CD4-positive, CD25-positive, alpha-beta regulatory T cell (primary cell): ENCODE results near the gene HAND1. TPM values are rescaled to one million over a fixed set of nuclear protein-coding genes. Genes with fewer than 3 reads are reported as not detected.
A peak's percentile ranks its signal among the peaks of the same experiment; 100 is the strongest.

Source experiments
- ATAC-seq, 2 donors: fragments of 150-1000 bp; cut with Tn5 transposase; one replicate each; pipeline ENCODE4 v1.10.0; 2021; ENCODE audit warnings: low read depth in 2 of 2, moderate number of reproducible peaks in 2 of 2, moderate library complexity in 1 of 2
- DNase-seq, 3 donors: peaks; one replicate each; pipeline versions ENCODE4 v3.0.0 to v3.0.0-alpha.2; 2012 to 2022; ENCODE audit warnings: mixed read lengths in 1 of 3
- H3K27ac ChIP-seq: one replicate; pipeline ENCODE4 v1.7.0; 2013; ENCODE audit warnings: mild to moderate bottlenecking, low read length; ENCODE audit not compliant: insufficient read depth, poor library complexity, severe bottlenecking
- H3K27me3 ChIP-seq: one replicate; pipeline ENCODE4 v1.7.0; 2013; ENCODE audit warnings: low read length; ENCODE audit not compliant: control insufficient read depth, insufficient read depth
- H3K36me3 ChIP-seq: one replicate; pipeline ENCODE4 v1.7.0; 2013; ENCODE audit warnings: mild to moderate bottlenecking, low read length, moderate library complexity; ENCODE audit not compliant: control insufficient read depth, insufficient read depth
- H3K4me1 ChIP-seq: 2 replicates; pipeline ENCODE4 v1.7.0; 2013; ENCODE audit warnings: mild to moderate bottlenecking, low read length; ENCODE audit not compliant: insufficient read depth, control insufficient read depth, poor library complexity, severe bottlenecking
- H3K4me3 ChIP-seq: one replicate; pipeline ENCODE4 v1.7.0; 2013; ENCODE audit warnings: low read depth, mild to moderate bottlenecking, low read length, moderate library complexity
- H3K9me3 ChIP-seq, 2 experiments: 1 replicate in 1 of 2; 2 replicates in 1 of 2; pipeline ENCODE4 v1.7.0; 2013; ENCODE audit warnings: low read length in 2 of 2, mild to moderate bottlenecking in 1 of 2, moderate library complexity in 1 of 2; ENCODE audit not compliant: control insufficient read depth in 2 of 2
- H3K27ac Mint-ChIP-seq, 3 donors: one replicate each; pipeline ENCODE4 v1.8.0; 2020 to 2022; ENCODE audit warnings: mild to moderate bottlenecking in 3 of 3, mixed read lengths in 3 of 3, moderate library complexity in 2 of 3
- H3K27me3 Mint-ChIP-seq: one replicate; pipeline ENCODE4 v1.8.0; 2022; ENCODE audit warnings: mild to moderate bottlenecking, mixed read lengths
- H3K36me3 Mint-ChIP-seq: one replicate; pipeline ENCODE4 v1.8.0; 2020; ENCODE audit warnings: mixed read lengths
- H3K4me1 Mint-ChIP-seq, 4 donors: one replicate each; pipeline ENCODE4 v1.8.0; 2020 to 2022; ENCODE audit warnings: mixed read lengths in 4 of 4, mild to moderate bottlenecking in 1 of 4
- H3K4me3 Mint-ChIP-seq, 4 donors: one replicate each; pipeline ENCODE4 v1.8.0; 2020 to 2022; ENCODE audit warnings: mild to moderate bottlenecking in 4 of 4, mixed read lengths in 4 of 4, moderate library complexity in 3 of 4
- H3K9me3 Mint-ChIP-seq, 7 donors: one replicate each; pipeline ENCODE4 v1.8.0; 2020 to 2022; ENCODE audit warnings: mixed read lengths in 7 of 7, mild to moderate bottlenecking in 3 of 7, moderate library complexity in 2 of 7
- polyA plus RNA-seq, 4 donors: library from polyadenylated mRNA; unstranded; fragments of 300-500 nt; fragmentation: Illumina TruSeq; gene quantifications; one replicate each; pipeline ENCODE4 v1.2.3, GENCODE V29; 2021
- total RNA-seq: library from RNA; stranded (reverse); gene quantifications from one replicate; pipeline ENCODE4 v1.2.3, GENCODE V29; 2022

HAND1 gene
- total and polyA plus RNA-seq, 5 donors from 2014 or later = not detected

DNA sequence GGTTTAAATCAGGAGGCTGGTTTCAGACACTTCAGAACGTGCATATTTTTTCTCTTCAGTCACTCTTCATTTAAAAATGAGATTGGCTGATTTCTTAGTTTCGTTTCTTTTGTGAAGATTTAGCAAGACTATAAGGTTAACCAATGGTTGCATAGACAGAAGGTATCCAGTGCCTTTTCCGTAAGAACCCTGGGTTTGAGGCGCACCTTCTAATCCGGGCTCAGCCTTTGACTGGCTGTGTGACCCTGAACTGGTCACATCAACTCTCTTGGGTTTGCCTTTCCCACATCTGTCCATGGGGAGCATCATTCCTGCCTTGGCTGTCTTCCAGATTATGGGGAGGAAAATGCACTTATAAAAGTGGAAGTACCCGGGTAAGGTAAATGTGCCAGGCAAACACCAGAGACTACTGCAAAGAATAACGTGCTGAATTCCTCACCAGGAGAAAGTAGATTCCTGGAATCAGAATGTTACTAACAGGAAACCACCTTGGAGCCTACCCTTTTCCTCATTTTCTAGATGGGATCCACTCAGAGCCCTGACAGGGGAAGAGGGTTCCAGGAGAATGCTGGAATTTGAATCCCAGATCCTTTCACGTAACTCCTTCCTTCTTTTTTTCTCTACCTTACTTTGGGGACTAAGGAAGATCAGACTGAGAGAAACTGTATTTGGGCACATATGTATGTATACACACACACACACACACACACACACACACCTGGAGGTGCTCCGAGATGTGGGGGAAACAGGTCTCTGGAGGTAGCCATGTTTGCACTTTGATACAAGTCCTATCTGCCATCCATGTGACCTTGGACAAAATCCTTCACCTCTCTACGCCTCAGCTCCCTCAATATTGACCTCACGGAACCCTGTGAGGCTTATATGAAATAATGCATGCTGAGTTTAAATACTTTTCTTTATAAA is 6.8 kb downstream of the HAND1 start:
- H3K27ac Mint-ChIP-seq = no peak overlapping the region
- peaks cover 79% of the 10 kb centered on the region for H3K27me3 Mint-ChIP-seq
- H3K27ac ChIP-seq = no peak overlapping the region
- peaks cover 6 to 54% (median 35%) of the 10 kb centered on the region in 4 donors for H3K4me1 Mint-ChIP-seq
- H3K4me3 Mint-ChIP-seq = peak overlapping the region in 1 of 4 donors; percentile 2
- H3K36me3 ChIP-seq = no peaks in the 10 kb centered on the region
- peaks cover 38% of the 10 kb centered on the region for H3K4me1 ChIP-seq
- H3K9me3 Mint-ChIP-seq = peaks cover 0 to 8% (median 0%) of the 10 kb centered on the region in 7 donors
- peaks cover 47% of the 10 kb centered on the region for H3K27me3 ChIP-seq
- DNase-seq (no peak), ATAC-seq (no peak)
- no peaks in the 10 kb centered on the region for H3K9me3 ChIP-seq
- peak overlapping the region; percentile 8 for H3K4me3 ChIP-seq
- no peaks in the 10 kb centered on the region for H3K36me3 Mint-ChIP-seq

DNA sequence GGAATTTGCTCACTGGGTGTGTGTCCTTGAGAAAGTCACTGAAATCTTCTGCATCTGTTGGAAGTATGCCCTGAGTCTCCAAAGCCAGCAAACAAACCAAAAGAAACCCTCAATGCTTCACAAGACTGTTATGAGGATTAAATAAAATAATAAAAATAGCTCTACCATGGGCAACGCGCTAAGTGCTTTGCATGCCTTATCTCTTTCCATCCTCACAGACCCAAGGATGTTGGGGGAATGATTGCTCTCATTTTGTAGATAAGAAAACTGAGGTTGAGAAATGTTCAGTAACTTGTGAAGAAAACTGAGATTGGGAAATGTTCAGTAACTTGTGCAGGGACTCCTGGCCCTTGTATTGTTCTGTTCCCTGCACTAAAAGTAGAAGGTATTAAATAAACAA is 7.9 kb downstream of the HAND1 start:
- Mint-ChIP-seq H3K27me3 (peaks cover 69% of the 10 kb centered on the region), H3K36me3 (no peaks in the 10 kb centered on the region), H3K4me1 (peaks cover 6 to 46% (median 27%) of the 10 kb centered on the region in 4 donors), H3K9me3 (peaks cover 0 to 8% (median 0%) of the 10 kb centered on the region in 7 donors), H3K4me3 (no peak overlapping the region), H3K27ac (no peak overlapping the region)
- no peaks in the 10 kb centered on the region for H3K36me3 ChIP-seq
- H3K9me3 ChIP-seq = no peaks in the 10 kb centered on the region
- no peak overlapping the region for H3K4me3 ChIP-seq
- ATAC-seq (no peak), DNase-seq (no peak)
- H3K27ac ChIP-seq = no peak overlapping the region
- H3K27me3 ChIP-seq = peaks cover 45% of the 10 kb centered on the region
- H3K4me1 ChIP-seq = peaks cover 28% of the 10 kb centered on the region

DNA sequence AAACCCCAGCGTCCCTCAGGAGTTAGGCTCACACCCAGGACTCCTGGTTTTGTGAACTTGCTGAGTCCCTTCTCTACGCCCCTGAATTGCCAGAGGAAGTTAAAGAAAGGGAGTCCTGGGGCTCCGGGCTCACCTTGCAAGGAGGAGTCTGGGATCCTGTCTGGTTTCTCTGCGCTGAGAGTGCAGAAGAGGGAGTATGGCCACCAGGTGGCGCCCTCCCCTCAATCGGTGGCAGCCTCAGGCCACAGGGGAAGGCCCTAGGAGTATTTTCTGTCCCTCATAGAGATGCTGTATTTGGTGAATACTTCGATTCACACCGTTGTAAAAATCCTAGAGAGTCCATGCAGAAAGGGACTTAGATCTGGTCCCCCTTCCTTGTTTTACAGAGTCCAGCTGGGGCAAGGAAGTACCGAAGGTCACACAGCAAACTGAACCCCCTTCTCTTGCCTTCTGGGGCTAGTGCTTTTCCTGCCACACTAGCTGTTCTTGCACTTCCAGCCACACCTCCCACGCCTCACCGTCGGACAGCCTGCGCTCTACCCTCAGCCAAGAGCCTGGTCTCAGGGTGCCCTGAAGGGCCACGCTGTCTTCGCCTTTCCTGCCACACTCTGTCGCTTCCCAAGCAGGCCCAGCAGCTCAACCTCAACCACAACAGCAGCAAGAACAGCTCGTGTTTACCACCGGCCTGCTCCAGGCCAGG is 10.2 kb downstream of the HAND1 start:
- no peak overlapping the region for H3K4me3 ChIP-seq
- DNase-seq (peak; percentile 48 to 64 (median 58)), ATAC-seq (peak; percentile 74 to 76)
- Mint-ChIP-seq H3K4me1 (peaks cover 6 to 24% (median 7%) of the 10 kb centered on the region in 4 donors), H3K9me3 (peaks cover 0 to 2% (median 0%) of the 10 kb centered on the region in 7 donors), H3K27me3 (peaks cover 45% of the 10 kb centered on the region), H3K27ac (no peak overlapping the region), H3K36me3 (no peaks in the 10 kb centered on the region), H3K4me3 (no peak overlapping the region)
- peaks cover 29% of the 10 kb centered on the region for H3K27me3 ChIP-seq
- H3K36me3 ChIP-seq = no peaks in the 10 kb centered on the region
- H3K27ac ChIP-seq = no peak overlapping the region
- H3K9me3 ChIP-seq = no peaks in the 10 kb centered on the region
- peaks cover 6% of the 10 kb centered on the region for H3K4me1 ChIP-seq

DNA sequence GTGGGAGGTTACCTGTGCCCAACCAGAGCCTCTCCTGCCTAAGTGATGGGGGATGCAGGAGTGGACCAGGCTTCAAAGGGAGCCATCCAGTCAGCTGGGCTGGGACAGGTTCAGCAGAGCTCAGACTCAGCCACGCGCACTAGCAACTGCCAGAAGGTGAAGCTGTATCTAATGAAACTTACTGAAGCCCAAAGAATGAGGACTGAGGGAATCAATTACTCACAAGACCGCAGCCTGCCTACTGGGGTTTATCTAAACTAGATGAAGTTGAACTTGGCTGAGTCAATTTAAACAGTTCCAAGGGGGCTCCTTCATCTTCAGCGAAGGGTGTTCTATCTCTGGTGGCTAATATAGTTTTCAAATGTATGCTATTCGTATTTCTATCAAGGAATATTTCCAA is 11.4 kb downstream of the HAND1 start:
- H3K27me3 Mint-ChIP-seq = peaks cover 35% of the 10 kb centered on the region
- peaks cover 3% of the 10 kb centered on the region for H3K4me1 ChIP-seq
- no peak overlapping the region for H3K27ac ChIP-seq
- peaks cover 19% of the 10 kb centered on the region for H3K27me3 ChIP-seq
- no peaks in the 10 kb centered on the region for H3K36me3 ChIP-seq
- peaks cover under 1 to 19% (median 5%) of the 10 kb centered on the region in 4 donors for H3K4me1 Mint-ChIP-seq
- H3K9me3 ChIP-seq = no peaks in the 10 kb centered on the region
- H3K27ac Mint-ChIP-seq = no peak overlapping the region
- DNase-seq = no peak
- peaks cover 6% of the 10 kb centered on the region for H3K36me3 Mint-ChIP-seq
- H3K4me3 Mint-ChIP-seq = no peak overlapping the region
- no peak overlapping the region for H3K4me3 ChIP-seq
- ATAC-seq = no peak
- H3K9me3 Mint-ChIP-seq = peaks cover 0 to 2% (median 0%) of the 10 kb centered on the region in 7 donors

DNA sequence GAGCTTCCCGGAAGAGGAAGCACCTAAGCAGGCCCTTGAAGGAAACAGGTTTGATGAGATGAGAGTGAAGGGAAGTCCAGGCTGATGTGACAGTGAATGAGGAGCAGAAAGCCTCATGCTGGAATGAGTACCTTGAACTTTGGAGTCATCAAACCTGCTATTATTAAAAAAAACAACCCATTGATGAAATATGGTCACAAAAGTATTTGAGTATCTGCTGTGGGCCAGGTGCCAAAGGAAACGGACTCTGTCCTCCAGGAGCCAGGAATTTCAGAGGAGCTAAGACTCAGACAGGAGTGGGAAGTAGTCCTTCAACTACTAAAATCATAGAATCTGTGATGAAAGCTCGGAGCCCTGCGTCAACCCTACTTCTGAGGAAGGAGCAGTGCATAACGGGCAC is 11.9 kb downstream of the HAND1 start:
- no peaks in the 10 kb centered on the region for H3K9me3 ChIP-seq
- peaks cover 30% of the 10 kb centered on the region for H3K27me3 Mint-ChIP-seq
- no peak overlapping the region for H3K4me3 Mint-ChIP-seq
- ATAC-seq (no peak), DNase-seq (no peak)
- no peak overlapping the region for H3K4me3 ChIP-seq
- H3K4me1 Mint-ChIP-seq = peaks cover 0 to 15% (median 5%) of the 10 kb centered on the region in 4 donors
- H3K36me3 ChIP-seq = no peaks in the 10 kb centered on the region
- H3K27ac Mint-ChIP-seq = peak overlapping the region in 1 of 3 donors; percentile 9
- peaks cover 8% of the 10 kb centered on the region for H3K36me3 Mint-ChIP-seq
- peaks cover 0 to 2% (median 0%) of the 10 kb centered on the region in 7 donors for H3K9me3 Mint-ChIP-seq
- H3K27ac ChIP-seq = no peak overlapping the region
- H3K4me1 ChIP-seq = peaks cover 3% of the 10 kb centered on the region
- H3K27me3 ChIP-seq = peaks cover 15% of the 10 kb centered on the region

GRCh38 chr5:154465169-154465568 is 12.9 kb downstream of the HAND1 start:
- peaks cover 0 to 2% (median 0%) of the 10 kb centered on the region in 7 donors for H3K9me3 Mint-ChIP-seq
- peaks cover 8% of the 10 kb centered on the region for H3K36me3 Mint-ChIP-seq
- ATAC-seq = no peak
- DNase-seq = no peak
- H3K27ac Mint-ChIP-seq = no peak overlapping the region
- Histone ChIP-seq H3K4me1 (no peaks in the 10 kb centered on the region), H3K27me3 (peaks cover 5% of the 10 kb centered on the region), H3K27ac (no peak overlapping the region), H3K36me3 (no peaks in the 10 kb centered on the region), H3K4me3 (no peak overlapping the region), H3K9me3 (no peaks in the 10 kb centered on the region)
- no peak overlapping the region for H3K4me3 Mint-ChIP-seq
- peaks cover 20% of the 10 kb centered on the region for H3K27me3 Mint-ChIP-seq
- peaks cover 0 to 7% (median 1%) of the 10 kb centered on the region in 4 donors for H3K4me1 Mint-ChIP-seq

GRCh38 chr5:154464438-154464837 is 13.6 kb downstream of the HAND1 start:
- Histone ChIP-seq H3K4me3 (no peak overlapping the region), H3K36me3 (peaks cover 4% of the 10 kb centered on the region), H3K4me1 (no peaks in the 10 kb centered on the region), H3K9me3 (no peaks in the 10 kb centered on the region), H3K27me3 (peaks cover 4% of the 10 kb centered on the region), H3K27ac (no peak overlapping the region)
- ATAC-seq (no peak), DNase-seq (no peak)
- Mint-ChIP-seq H3K4me1 (peaks cover 0 to 5% (median 1%) of the 10 kb centered on the region in 4 donors), H3K4me3 (no peak overlapping the region), H3K27me3 (peaks cover 15% of the 10 kb centered on the region), H3K9me3 (peaks cover 0 to 2% (median 0%) of the 10 kb centered on the region in 7 donors), H3K27ac (no peak overlapping the region), H3K36me3 (peaks cover 8% of the 10 kb centered on the region)
